ENCODE data around the gene ABLIM2. TPM values are rescaled to one million over a fixed set of nuclear protein-coding genes. Genes with fewer than 3 reads are reported as not detected.

The ABLIM2 gene
- total and polyA plus RNA-seq, 2 experiments from 2014 or later = 4.9 to 5.8 TPM

DNA sequence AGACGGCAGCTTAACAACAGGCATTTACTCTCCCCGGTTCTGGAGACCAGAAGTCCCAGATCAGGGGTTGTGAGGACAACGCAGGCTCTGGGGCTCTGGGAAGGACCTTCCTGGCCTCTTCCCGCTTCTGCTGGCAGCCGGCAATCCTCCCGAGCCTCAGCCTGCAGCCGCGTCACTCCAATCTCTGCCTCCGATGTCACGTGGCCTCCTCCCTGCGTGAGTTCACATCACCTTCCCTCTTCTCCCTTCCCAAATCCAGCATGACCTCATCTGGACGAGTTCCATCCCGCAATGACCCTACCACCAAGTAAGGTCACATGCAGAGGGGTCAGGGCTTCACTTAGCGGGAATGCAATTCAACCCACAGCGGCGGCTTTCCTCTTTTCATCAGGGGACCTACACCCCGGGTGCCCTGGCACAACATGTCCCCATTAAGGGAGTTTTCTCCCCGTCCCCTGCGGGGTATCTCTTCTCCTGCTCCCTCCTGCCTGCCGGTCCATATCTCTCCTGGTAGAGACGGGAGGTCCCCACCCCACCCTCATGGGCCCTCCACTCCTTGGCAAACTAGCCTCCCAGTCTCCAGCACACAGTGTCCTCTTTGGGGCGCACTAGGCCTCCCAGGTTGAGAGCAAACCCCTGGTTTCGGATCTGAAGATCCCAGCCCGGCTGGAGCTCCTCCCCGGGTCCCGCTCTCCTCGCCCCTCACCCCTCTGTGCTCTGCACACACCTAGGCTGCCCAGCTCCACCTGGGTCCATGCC lies 25.5 kb downstream of the ABLIM2 start:
- TF ChIP-seq, protein P1, sequence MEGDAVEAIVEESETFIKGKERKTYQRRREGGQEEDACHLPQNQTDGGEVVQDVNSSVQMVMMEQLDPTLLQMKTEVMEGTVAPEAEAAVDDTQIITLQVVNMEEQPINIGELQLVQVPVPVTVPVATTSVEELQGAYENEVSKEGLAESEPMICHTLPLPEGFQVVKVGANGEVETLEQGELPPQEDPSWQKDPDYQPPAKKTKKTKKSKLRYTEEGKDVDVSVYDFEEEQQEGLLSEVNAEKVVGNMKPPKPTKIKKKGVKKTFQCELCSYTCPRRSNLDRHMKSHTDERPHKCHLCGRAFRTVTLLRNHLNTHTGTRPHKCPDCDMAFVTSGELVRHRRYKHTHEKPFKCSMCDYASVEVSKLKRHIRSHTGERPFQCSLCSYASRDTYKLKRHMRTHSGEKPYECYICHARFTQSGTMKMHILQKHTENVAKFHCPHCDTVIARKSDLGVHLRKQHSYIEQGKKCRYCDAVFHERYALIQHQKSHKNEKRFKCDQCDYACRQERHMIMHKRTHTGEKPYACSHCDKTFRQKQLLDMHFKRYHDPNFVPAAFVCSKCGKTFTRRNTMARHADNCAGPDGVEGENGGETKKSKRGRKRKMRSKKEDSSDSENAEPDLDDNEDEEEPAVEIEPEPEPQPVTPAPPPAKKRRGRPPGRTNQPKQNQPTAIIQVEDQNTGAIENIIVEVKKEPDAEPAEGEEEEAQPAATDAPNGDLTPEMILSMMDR (IDR thresholded peaks at IDR 0.05; ENCODE audit: low read depth, low read length) = no peak
- no peaks in the 10 kb centered on the region for H3K27me3 ChIP-seq
- H3K4me1 ChIP-seq (ENCODE audit: low read depth) = no peaks in the 10 kb centered on the region
- no peak overlapping the region for H3K27ac ChIP-seq
- H3K36me3 ChIP-seq = no peaks in the 10 kb centered on the region
- DNase-seq (ENCODE audit: low read depth in 1 of 2, low spot score in 1 of 2) = peak in 1 of 2 donors; percentile 44
- no peak overlapping the region for H3K4me3 ChIP-seq
- no peaks in the 10 kb centered on the region for H3K9me3 ChIP-seq (ENCODE audit: low read depth)

GRCh38 chr4:8132400-8132799 lies 26.2 kb downstream of the ABLIM2 start:
- Histone ChIP-seq H3K27ac (no peak overlapping the region), H3K36me3 (no peaks in the 10 kb centered on the region), H3K4me3 (no peak overlapping the region), H3K9me3 (ENCODE audit: low read depth) (no peaks in the 10 kb centered on the region), H3K27me3 (no peaks in the 10 kb centered on the region), H3K4me1 (ENCODE audit: low read depth) (no peaks in the 10 kb centered on the region)
- TF ChIP-seq, protein P1 (IDR thresholded peaks at IDR 0.05; ENCODE audit: low read depth, low read length) = no peak
- DNase-seq (ENCODE audit: low read depth in 1 of 2, low spot score in 1 of 2) = no peak

DNA sequence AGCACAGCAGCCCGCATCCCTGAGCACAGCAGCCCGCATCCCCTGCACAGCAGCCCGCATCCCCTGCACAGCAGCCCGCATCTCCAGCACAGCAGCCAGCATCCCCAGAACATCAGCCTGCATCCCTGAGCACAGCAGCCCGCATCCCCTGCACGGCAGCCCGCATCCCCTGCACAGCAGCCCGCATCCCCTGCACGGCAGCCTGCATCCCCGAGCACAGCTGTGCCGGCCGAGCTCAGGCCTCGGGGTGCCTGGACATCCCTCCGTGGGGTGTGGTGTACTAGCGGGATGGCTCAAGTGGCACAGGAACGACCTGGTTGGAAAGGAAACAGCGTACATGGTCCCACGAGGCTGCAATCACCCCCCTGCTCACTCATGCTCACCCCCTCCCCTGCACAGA lies 26.8 kb downstream of the ABLIM2 start:
- Histone ChIP-seq H3K27me3 (no peaks in the 10 kb centered on the region), H3K4me1 (ENCODE audit: low read depth) (no peaks in the 10 kb centered on the region)
- TF ChIP-seq, protein P1 (IDR thresholded peaks at IDR 0.05; ENCODE audit: low read depth, low read length) = no peak

GRCh38 chr4:8131210-8131609 lies 27.4 kb downstream of the ABLIM2 start:
- H3K4me1 ChIP-seq (ENCODE audit: low read depth) = no peaks in the 10 kb centered on the region
- DNase-seq (ENCODE audit: low read depth in 1 of 2, low spot score in 1 of 2) = no peak

More for the DNA sequence above, 26.8 kb downstream of the ABLIM2 start:
- no peaks in the 10 kb centered on the region for H3K9me3 ChIP-seq (ENCODE audit: low read depth)
- no peaks in the 10 kb centered on the region for H3K36me3 ChIP-seq
- no peak overlapping the region for H3K27ac ChIP-seq
- H3K4me3 ChIP-seq = no peak overlapping the region
- DNase-seq (ENCODE audit: low read depth in 1 of 2, low spot score in 1 of 2) = no peak

GRCh38 chr4:8130346-8131066 lies 28.1 kb downstream of the ABLIM2 start:
- H3K36me3 ChIP-seq = no peaks in the 10 kb centered on the region

More at GRCh38 chr4:8131210-8131609, 27.4 kb downstream of the ABLIM2 start:
- no peaks in the 10 kb centered on the region for H3K36me3 ChIP-seq
- no peak overlapping the region for H3K27ac ChIP-seq
- no peak overlapping the region for H3K4me3 ChIP-seq
- H3K27me3 ChIP-seq = no peaks in the 10 kb centered on the region
- H3K9me3 ChIP-seq (ENCODE audit: low read depth) = no peaks in the 10 kb centered on the region
- TF ChIP-seq, protein P1 (IDR thresholded peaks at IDR 0.05; ENCODE audit: low read depth, low read length) = no peak

More at GRCh38 chr4:8130346-8131066, 28.1 kb downstream of the ABLIM2 start:
- H3K4me1 ChIP-seq (ENCODE audit: low read depth) = no peaks in the 10 kb centered on the region
- TF ChIP-seq, protein P1 (IDR thresholded peaks at IDR 0.05; ENCODE audit: low read depth, low read length) = no peak
- no peaks in the 10 kb centered on the region for H3K27me3 ChIP-seq
- DNase-seq (ENCODE audit: low read depth in 1 of 2, low spot score in 1 of 2) = no peak
- no peaks in the 10 kb centered on the region for H3K9me3 ChIP-seq (ENCODE audit: low read depth)
- H3K27ac ChIP-seq = no peak overlapping the region
- no peak overlapping the region for H3K4me3 ChIP-seq

Measured in cardiac muscle cell (in vitro differentiated cells and primary cell).